Neuronal stem cell (in vitro differentiated cells): Measurements from ENCODE around the gene GSS.
"Not testable (repeated sequence)": the region's sequence is repeated elsewhere in the genome, so short reads cannot be mapped to it uniquely, and the experiment has no call there.

ENCODE experiments used
- DNase-seq: peaks from one replicate; pipeline ENCODE4 v3.0.0-alpha.2; 2013; ENCODE audit warnings: low spot score
- H2AFZ ChIP-seq: one replicate; pipeline ENCODE4 v1.6.1; 2013; ENCODE audit warnings: mild to moderate bottlenecking, low read length, inconsistent platforms
- H2AK5ac ChIP-seq: 2 replicates; pipeline ENCODE4 v1.6.1; 2013; ENCODE audit warnings: low read depth, mild to moderate bottlenecking, inconsistent platforms, low read length, moderate library complexity, mixed read lengths
- H2BK120ac ChIP-seq: 2 replicates; pipeline ENCODE4 v1.6.1; 2013; ENCODE audit warnings: low read depth, mild to moderate bottlenecking, inconsistent platforms, low read length, moderate library complexity, mixed read lengths
- H2BK12ac ChIP-seq: one replicate; pipeline ENCODE4 v1.6.1; 2013; ENCODE audit warnings: low read length, inconsistent platforms
- H2BK15ac ChIP-seq: 2 replicates; pipeline ENCODE4 v1.6.1; 2013; ENCODE audit warnings: mild to moderate bottlenecking, low read length, inconsistent platforms, mixed read lengths
- H2BK5ac ChIP-seq: one replicate; pipeline ENCODE4 v1.6.1; 2013; ENCODE audit warnings: inconsistent platforms, mild to moderate bottlenecking, low read length, moderate library complexity
- H3K14ac ChIP-seq: one replicate; pipeline ENCODE4 v1.6.1; 2013; ENCODE audit warnings: low read length, inconsistent platforms
- H3K18ac ChIP-seq: 2 replicates; pipeline ENCODE4 v1.6.1; 2013; ENCODE audit warnings: low read length, inconsistent platforms
- H3K23ac ChIP-seq: 2 replicates; pipeline ENCODE4 v1.6.1; 2013; ENCODE audit warnings: low read depth, mild to moderate bottlenecking, mixed read lengths, low read length, inconsistent platforms; ENCODE audit not compliant: poor library complexity
- H3K27ac ChIP-seq: replicated peaks from 3 replicates; pipeline ENCODE4 v1.5.1; 2013; ENCODE audit warnings: low read length, inconsistent platforms
- H3K27me3 ChIP-seq, 3 experiments: 2 replicates each; pipeline ENCODE4 v1.6.1; 2013; ENCODE audit warnings: low read length in 3 of 3, mild to moderate bottlenecking in 2 of 3, inconsistent platforms in 1 of 3, low read depth in 1 of 3, mixed read lengths in 1 of 3, moderate library complexity in 1 of 3; ENCODE audit not compliant: control insufficient read depth in 3 of 3, insufficient read depth in 3 of 3
- H3K36me3 ChIP-seq, 2 donors: replicated peaks in 1 of 2; 2 replicates each; pipeline ENCODE4 v1.6.1; 2013; ENCODE audit warnings: low read length in 2 of 2; ENCODE audit not compliant: control insufficient read depth in 2 of 2, insufficient read depth in 2 of 2
- H3K4ac ChIP-seq: 2 replicates; pipeline ENCODE4 v1.6.1; 2013; ENCODE audit warnings: inconsistent platforms, mild to moderate bottlenecking, low read length, moderate library complexity
- H3K4me1 ChIP-seq, 2 donors: 1 replicate in 1 of 2; 2 replicates in 1 of 2; pipeline ENCODE4 v1.6.1; 2013; ENCODE audit warnings: low read length in 2 of 2, low read depth in 1 of 2; ENCODE audit not compliant: control insufficient read depth in 2 of 2, insufficient read depth in 1 of 2
- H3K4me2 ChIP-seq: one replicate; pipeline ENCODE4 v1.6.1; 2013; ENCODE audit warnings: mild to moderate bottlenecking, low read length, inconsistent platforms; ENCODE audit not compliant: insufficient read depth, poor library complexity, severe bottlenecking
- H3K4me3 ChIP-seq, 2 donors: 2 replicates each; pipeline ENCODE4 v1.5.1; 2013; ENCODE audit warnings: low read length in 2 of 2, mild to moderate bottlenecking in 2 of 2, inconsistent platforms in 1 of 2, moderate library complexity in 1 of 2
- H3K79me1 ChIP-seq: one replicate; pipeline ENCODE4 v1.6.1; 2013; ENCODE audit warnings: low read depth, mild to moderate bottlenecking, inconsistent platforms, low read length, moderate library complexity
- H3K9ac ChIP-seq: one replicate; pipeline ENCODE4 v1.6.1; 2013; ENCODE audit warnings: mild to moderate bottlenecking, low read depth, low read length, inconsistent platforms; ENCODE audit not compliant: poor library complexity
- H3K9me3 ChIP-seq, 2 donors: replicated peaks in 1 of 2; 2 replicates each; pipeline versions ENCODE3 to v1.6.1; 2013; ENCODE audit warnings: low read length in 2 of 2, mild to moderate bottlenecking in 2 of 2, inconsistent platforms in 1 of 2, low read depth in 1 of 2, mixed read lengths in 1 of 2, moderate library complexity in 1 of 2; ENCODE audit not compliant: control insufficient read depth in 2 of 2, insufficient read depth in 1 of 2
- H4K8ac ChIP-seq: one replicate; pipeline ENCODE4 v1.6.1; 2013; ENCODE audit warnings: low read depth, mild to moderate bottlenecking, inconsistent platforms, low read length, moderate library complexity
- H4K91ac ChIP-seq: one replicate; pipeline ENCODE4 v1.6.1; 2013; ENCODE audit warnings: low read length, low read depth, mild to moderate bottlenecking, inconsistent platforms; ENCODE audit not compliant: poor library complexity
- WGBS, 2 donors: extraction: QIAGEN DNeasy Blood & Tissue Kit; methylation state at CpG; one replicate each; pipeline ENCODE4 v1.1.7; 2013; ENCODE audit warnings: missing lambda C conversion rate in 2 of 2, mixed read lengths in 1 of 2; ENCODE audit not compliant: insufficient read length in 2 of 2, insufficient replicate concordance in 1 of 2; ENCODE audit errors: extremely low coverage in 2 of 2; 5-methylcytosine and 5-hydroxymethylcytosine counted together

The GSS gene

GRCh38 chr20:34907616-34908469 lies 47.8 kb downstream of the GSS start:
- Histone ChIP-seq H3K27ac (no peak overlapping the region), H2BK12ac (no peak overlapping the region), H3K23ac (no peak overlapping the region), H3K18ac (no peak overlapping the region), H3K4ac (no peak overlapping the region), H2BK5ac (no peak overlapping the region), H3K27me3 (no peaks in the 10 kb centered on the region), H3K36me3 (no peaks in the 10 kb centered on the region), H3K9me3 (peaks cover 0 to 1% of the 10 kb centered on the region in 2 donors), H2BK15ac (no peak overlapping the region), H2AFZ (no peak overlapping the region), H3K14ac (no peak overlapping the region), H3K4me3 (no peak overlapping the region), H3K4me1 (no peaks in the 10 kb centered on the region), H3K9ac (no peak overlapping the region), H3K4me2 (no peak overlapping the region), H4K8ac (no peak overlapping the region), H2AK5ac (no peak overlapping the region), H4K91ac (no peak overlapping the region), H2BK120ac (no peak overlapping the region), H3K79me1 (no peaks in the 10 kb centered on the region)
- WGBS, 2 donors: no CpG with 5 or more reads among the region's 7 CpGs
- DNase-seq: no peak

- no peak overlapping the region for H3K4me2 ChIP-seq
- no peak for DNase-seq
- no peak overlapping the region for H3K27ac ChIP-seq
- H3K14ac ChIP-seq: no peak overlapping the region
- H2BK12ac ChIP-seq: no peak overlapping the region
- peaks cover 0 to 1% of the 10 kb centered on the region in 2 donors for H3K9me3 ChIP-seq
- H2BK120ac ChIP-seq: no peak overlapping the region
- H3K23ac ChIP-seq: no peak overlapping the region
- H3K4me1 ChIP-seq: no peaks in the 10 kb centered on the region
- no peak overlapping the region for H2BK15ac ChIP-seq
- no peak overlapping the region for H2AFZ ChIP-seq
- WGBS, 2 donors: no CpG with 5 or more reads among the region's 3 CpGs
- no peak overlapping the region for H3K4ac ChIP-seq
- H3K36me3 ChIP-seq: peaks cover 0 to 4% of the 10 kb centered on the region in 2 donors
- no peaks in the 10 kb centered on the region for H3K27me3 ChIP-seq
- H4K8ac ChIP-seq: no peak overlapping the region
- H2BK5ac ChIP-seq: no peak overlapping the region
- H3K18ac ChIP-seq: no peak overlapping the region
- H2AK5ac ChIP-seq: no peak overlapping the region
- H4K91ac ChIP-seq: no peak overlapping the region
- H3K9ac ChIP-seq: no peak overlapping the region
- no peak overlapping the region for H3K4me3 ChIP-seq
- no peaks in the 10 kb centered on the region for H3K79me1 ChIP-seq
Measured at GRCh38 chr20:34904202-34904621, 51.4 kb downstream of the GSS start.

- no CpG with 5 or more reads among the region's 26 CpGs for WGBS, 2 donors
- not testable (repeated sequence) for H3K79me1 ChIP-seq, H2BK12ac ChIP-seq, H3K18ac ChIP-seq, H2BK5ac ChIP-seq, H4K91ac ChIP-seq, H2AFZ ChIP-seq, H3K36me3 ChIP-seq, H3K4me1 ChIP-seq, H2BK120ac ChIP-seq, H2BK15ac ChIP-seq, H3K27me3 ChIP-seq, H3K4me2 ChIP-seq, H3K9me3 ChIP-seq, H3K23ac ChIP-seq, H3K4ac ChIP-seq, H3K14ac ChIP-seq, H3K9ac ChIP-seq, H4K8ac ChIP-seq, H3K4me3 ChIP-seq, DNase-seq, H3K27ac ChIP-seq, H2AK5ac ChIP-seq
Measured at GRCh38 chr20:34898731-34899130, 56.9 kb downstream of the GSS start.

- not testable (repeated sequence) for H3K9me3 ChIP-seq, H2BK15ac ChIP-seq, H3K9ac ChIP-seq, H2BK12ac ChIP-seq, H3K14ac ChIP-seq, H3K4me1 ChIP-seq, H3K18ac ChIP-seq, H2BK120ac ChIP-seq, DNase-seq, H2BK5ac ChIP-seq, H3K4me2 ChIP-seq, H4K91ac ChIP-seq, H3K23ac ChIP-seq, H3K4ac ChIP-seq, H2AK5ac ChIP-seq, H3K27me3 ChIP-seq, H4K8ac ChIP-seq, H3K36me3 ChIP-seq, H3K79me1 ChIP-seq, H3K27ac ChIP-seq, H2AFZ ChIP-seq, H3K4me3 ChIP-seq
- no CpG with 5 or more reads among the region's 3 CpGs for WGBS, 2 donors
Measured at GRCh38 chr20:34898129-34898528, 57.5 kb downstream of the GSS start.
